Adrenal gland (tissue), 5 donors: Measurements from ENCODE around the gene KCTD13.
"Not testable (repeated sequence)": the region's sequence is repeated elsewhere in the genome, so short reads cannot be mapped to it uniquely, and the experiment has no call there.

ENCODE experiments used
- POLR2A ChIP-seq, 2 donors: fragments of 450-650 bp; IDR thresholded peaks; one replicate each; pipeline ENCODE4 v1.6.1; 2017; ENCODE audit warnings: antibody characterized with exemption in 2 of 2, mild to moderate bottlenecking in 2 of 2, moderate library complexity in 1 of 2
- TF ChIP-seq, protein P1 (sequence below), 6 experiments: fragments of 450-650 bp in 4 of 6; fragments of 200-600 bp in 2 of 6; sonication (generic) in 1 of 6; IDR thresholded peaks; 1 replicate in 5 of 6; 2 replicates in 1 of 6; pipeline versions ENCODE4 v1.5.1 to v1.8.0; 2016 to 2021; ENCODE audit warnings: antibody characterized with exemption in 6 of 6, mild to moderate bottlenecking in 2 of 6, moderate library complexity in 1 of 6
- donor health status: DM: no; HTN: no; CAD: no.

DNA sequence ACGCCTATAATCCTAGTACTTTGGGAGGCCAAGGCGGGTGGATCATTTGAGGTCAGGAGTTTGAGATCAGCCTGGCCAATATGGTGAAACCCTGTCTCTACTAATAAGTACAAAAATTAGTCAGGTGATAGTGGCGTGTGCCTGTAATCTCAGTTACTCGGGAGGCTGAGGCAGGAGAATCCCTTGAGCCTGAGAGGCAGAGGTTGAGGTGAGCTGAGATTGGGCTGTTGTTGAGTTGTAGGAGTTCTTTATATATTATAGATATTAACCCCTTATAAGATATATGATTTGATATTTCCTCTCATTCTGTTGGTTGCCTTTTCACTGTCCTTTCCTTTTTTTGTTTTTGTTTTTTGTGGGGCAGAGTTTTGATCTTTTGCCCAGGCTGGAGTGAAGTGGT, 33.8 kb upstream of the KCTD13 start:
- TF ChIP-seq, protein P1, sequence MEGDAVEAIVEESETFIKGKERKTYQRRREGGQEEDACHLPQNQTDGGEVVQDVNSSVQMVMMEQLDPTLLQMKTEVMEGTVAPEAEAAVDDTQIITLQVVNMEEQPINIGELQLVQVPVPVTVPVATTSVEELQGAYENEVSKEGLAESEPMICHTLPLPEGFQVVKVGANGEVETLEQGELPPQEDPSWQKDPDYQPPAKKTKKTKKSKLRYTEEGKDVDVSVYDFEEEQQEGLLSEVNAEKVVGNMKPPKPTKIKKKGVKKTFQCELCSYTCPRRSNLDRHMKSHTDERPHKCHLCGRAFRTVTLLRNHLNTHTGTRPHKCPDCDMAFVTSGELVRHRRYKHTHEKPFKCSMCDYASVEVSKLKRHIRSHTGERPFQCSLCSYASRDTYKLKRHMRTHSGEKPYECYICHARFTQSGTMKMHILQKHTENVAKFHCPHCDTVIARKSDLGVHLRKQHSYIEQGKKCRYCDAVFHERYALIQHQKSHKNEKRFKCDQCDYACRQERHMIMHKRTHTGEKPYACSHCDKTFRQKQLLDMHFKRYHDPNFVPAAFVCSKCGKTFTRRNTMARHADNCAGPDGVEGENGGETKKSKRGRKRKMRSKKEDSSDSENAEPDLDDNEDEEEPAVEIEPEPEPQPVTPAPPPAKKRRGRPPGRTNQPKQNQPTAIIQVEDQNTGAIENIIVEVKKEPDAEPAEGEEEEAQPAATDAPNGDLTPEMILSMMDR (IDR thresholded peaks at IDR 0.05): not testable (repeated sequence)
- TF ChIP-seq POLR2A (IDR thresholded peaks at IDR 0.05): not testable (repeated sequence)
